Stimulated activated CD8-positive, alpha-beta memory T cell treated with anti-CD3 and anti-CD28 coated beads, Interleukin-12 subunit alpha, Interleukin-12 subunit beta, amount 100 ng/mL, for 1 hour (primary cell): ENCODE data around the gene CTTNBP2NL.
"Not testable (repeated sequence)": the region's sequence is repeated elsewhere in the genome, so short reads cannot be mapped to it uniquely, and the experiment has no call there.

Source experiments
- DNase-seq: peaks from one replicate; pipeline ENCODE4 v3.0.0-alpha.2; 2020; ENCODE audit warnings: low read depth

The CTTNBP2NL gene

DNA sequence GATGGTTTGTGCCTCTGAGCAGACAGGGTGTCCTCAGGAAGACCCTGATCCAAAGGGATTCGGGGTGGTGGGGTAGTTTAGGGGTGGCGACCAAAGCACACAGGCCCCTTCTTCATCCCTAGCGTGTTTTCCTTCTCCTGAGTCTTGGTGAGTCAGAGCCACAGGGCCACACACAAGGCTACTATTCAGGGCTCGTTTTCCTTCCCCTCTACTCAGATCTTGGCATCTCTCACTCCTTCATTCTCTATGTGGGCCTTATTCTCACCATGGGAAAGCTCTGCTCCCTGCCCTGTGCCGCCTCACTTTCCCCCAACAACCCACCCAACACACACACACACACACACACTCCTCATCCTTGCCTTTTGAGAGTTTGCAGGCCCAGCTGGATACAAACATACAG is 69.1 kb downstream of the CTTNBP2NL start:
- no peak for DNase-seq

GRCh38 chr1:112466078-112466660 is 70.2 kb downstream of the CTTNBP2NL start:
- peak; percentile 75 for DNase-seq

- DNase-seq: not testable (repeated sequence)
Observed at GRCh38 chr1:112470324-112470723, 74.3 kb downstream of the CTTNBP2NL start.

DNA sequence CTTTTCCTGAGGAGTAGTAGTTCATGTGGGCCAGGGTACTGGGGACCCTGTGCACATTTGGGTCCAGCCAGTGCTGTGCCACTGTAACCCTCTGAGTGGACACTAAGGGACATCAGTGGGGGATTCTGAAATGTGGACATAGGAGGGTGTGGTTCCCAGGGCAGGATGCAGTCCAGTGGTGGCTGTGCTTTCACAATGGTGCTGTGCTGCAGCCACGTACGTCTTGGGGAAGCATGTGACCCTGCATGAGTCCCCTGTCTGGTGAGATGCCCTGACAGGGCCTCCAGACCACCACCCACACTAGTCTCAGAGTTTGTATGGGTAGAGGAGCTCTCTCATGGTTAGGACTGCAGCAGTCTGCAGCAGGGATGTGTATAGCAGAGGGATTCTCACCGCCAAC is 75.0 kb downstream of the CTTNBP2NL start:
- no peak for DNase-seq

GRCh38 chr1:112472142-112472541 is 76.1 kb downstream of the CTTNBP2NL start:
- no peak for DNase-seq

DNA sequence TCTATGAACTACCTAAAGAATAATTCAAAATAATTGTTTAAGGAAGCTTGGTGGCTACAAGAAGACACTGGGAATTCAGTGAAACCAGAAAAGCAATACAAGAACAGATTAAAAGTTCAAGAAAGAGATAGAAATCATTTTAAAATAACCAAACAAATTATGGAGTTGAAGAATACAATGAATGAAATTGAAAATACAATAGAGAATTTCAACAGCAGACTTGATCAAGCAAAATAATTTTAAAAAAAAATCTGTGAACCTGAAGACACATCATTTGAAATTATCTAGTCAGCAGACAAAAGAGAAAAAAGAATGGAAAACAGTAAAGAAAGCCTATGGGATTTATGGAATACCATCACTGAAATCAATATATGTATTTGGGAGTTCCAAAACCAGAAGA is 81.5 kb downstream of the CTTNBP2NL start:
- DNase-seq: no peak

DNA sequence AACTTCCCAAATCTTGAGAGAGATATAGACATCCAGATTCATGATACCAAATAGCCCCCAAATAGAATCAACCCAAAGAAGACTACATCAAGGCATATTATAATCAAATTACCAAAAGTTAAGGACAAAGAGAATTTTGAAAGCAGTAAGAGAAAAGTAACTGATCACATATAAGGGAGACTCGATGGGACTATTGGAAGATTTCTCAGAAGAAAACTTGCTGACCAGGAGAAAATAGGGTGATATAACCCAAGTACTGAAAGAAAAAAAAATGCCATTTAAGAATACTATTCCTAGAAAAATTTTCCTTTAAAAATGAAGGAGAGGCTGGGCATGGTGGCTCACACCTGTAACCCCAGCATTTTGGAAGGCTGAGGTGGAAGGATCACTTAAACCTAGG is 82.3 kb downstream of the CTTNBP2NL start:
- no peak for DNase-seq

DNA sequence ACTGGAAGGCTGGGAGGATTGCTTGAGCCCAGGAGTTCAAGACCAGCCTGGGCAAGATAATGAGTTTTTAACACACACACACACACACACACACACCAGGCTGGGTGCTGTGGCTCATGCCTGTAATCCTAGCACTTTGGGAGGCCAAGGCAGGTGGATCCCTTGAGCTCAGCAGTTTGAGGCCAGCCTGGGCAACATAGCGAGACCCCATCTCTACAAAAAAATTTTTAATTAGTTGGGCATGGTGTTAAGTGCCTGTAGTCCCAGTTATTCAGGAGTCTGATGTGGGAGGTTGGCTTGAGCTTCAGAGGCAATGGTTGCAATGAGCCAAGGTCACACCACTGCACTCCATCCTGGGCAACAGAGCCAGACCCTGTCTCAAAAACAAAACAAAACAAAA is 90.0 kb downstream of the CTTNBP2NL start:
- not testable (repeated sequence) for DNase-seq

DNA sequence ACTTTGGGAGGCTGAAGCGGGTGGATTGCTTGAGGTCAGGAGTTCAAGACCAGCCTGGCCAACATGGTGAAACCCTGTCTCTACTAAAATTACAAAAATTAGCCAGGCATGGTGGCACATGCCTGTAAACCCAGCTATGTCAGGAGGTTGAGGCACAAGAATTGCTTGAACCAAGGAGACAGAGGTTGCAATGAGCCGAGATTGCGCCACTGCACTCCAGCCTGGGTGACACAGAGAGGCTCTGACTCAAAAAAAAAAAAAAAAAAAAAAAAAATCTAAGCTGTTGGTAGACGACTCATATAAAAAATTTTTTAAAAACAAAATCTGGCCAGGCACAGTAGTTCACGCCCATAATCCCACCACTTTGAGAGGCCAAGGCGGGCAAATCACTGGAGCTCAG is 91.7 kb downstream of the CTTNBP2NL start:
- DNase-seq: not testable (repeated sequence)

DNA sequence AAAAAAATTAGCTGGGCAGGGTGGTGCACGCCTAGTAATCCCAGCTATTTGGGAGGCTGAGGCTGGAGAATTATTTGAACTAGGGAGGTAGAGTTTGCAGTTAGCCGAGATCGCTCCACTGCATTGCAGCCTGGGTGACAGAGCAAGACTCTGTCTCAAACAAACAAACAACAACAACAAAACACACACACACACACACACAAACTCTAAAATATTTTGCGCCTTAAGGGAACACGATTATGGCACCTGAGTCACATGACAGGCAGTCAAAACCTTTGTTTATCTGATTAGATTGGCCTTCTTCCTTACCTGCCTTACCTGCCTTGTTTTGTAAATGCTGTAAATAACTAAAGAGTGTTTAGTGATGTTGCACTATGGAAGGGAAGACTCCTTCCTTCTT is 92.1 kb downstream of the CTTNBP2NL start:
- no peak for DNase-seq

DNA sequence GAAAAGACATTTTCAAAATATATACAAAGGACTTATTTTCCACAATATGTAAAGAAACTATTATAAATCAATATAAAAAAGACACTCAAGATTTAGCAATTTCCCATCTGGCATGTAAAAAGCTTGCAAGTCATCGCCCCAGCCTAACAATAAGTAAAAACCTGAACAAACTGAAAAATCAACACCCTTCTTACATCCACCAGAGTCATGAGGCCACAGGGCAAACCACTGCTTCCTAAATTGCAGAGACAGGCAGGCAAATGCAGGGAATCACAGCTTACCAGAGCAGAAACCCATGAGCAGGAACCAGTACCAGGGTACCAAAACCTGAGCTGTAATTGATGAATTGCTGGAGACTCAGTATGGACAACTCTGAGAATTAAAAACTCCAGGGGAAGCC is 96.1 kb downstream of the CTTNBP2NL start:
- no peak for DNase-seq

GRCh38 chr1:112493351-112493750 is 97.3 kb downstream of the CTTNBP2NL start:
- DNase-seq: no peak

- DNase-seq: no peak
Observed at GRCh38 chr1:112496290-112496689, 100.3 kb downstream of the CTTNBP2NL start.

- DNase-seq: peak; percentile 31
Observed at GRCh38 chr1:112501810-112502641, 106.0 kb downstream of the CTTNBP2NL start.

DNA sequence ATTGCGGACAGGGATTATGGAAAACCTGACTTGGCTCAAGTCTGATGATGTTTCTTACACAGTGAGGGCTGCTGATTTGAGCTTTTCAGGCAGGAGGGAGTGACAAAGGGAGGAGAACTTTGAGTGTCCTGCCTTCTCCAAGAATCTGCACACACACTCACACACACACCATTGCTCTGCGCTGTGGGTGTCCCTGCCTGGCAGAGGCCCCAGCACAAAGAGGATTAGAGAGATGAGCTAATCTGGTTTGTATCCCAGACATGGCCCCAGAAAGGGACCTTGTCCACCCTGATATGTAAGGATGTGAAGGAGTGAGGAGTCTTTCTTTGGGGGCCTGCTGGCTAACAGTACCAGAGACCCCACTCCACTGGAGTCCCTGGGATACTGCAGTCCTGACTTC is 106.8 kb downstream of the CTTNBP2NL start:
- no peak for DNase-seq

DNA sequence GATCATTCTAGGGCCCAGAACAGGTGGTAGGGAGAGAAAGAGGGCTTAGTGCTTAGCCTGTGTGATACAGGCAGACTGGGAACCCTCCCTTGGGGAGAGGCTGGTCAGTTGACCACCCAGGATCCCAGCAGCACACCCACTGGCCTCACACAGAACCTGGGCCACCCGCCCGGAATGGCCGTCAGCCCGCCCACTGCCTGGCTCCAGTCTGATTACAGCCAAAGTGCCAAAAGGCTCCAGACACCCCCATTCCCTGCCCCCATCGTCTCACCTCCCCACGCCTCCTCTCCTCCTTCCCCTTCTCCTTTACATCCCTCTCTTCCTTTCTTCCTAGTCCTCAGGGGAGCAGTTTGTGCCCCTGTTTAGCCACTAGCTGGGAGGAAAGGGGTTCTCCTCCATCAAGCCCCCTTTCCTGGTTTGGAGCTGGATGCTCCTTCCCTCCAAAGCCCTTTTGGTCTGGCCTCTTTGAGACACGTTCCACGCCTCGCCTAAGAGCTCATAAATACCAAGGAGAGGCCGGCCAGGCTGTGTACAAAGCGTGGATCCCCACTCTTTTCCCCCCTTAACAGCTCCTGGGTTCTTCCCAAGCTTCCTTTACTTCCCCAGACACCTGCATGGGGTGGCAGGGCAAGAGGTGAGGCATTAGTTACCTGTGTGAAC is 108.1 kb downstream of the CTTNBP2NL start:
- no peak for DNase-seq

- no peak for DNase-seq
Observed at GRCh38 chr1:112504661-112505399, 108.8 kb downstream of the CTTNBP2NL start.

DNA sequence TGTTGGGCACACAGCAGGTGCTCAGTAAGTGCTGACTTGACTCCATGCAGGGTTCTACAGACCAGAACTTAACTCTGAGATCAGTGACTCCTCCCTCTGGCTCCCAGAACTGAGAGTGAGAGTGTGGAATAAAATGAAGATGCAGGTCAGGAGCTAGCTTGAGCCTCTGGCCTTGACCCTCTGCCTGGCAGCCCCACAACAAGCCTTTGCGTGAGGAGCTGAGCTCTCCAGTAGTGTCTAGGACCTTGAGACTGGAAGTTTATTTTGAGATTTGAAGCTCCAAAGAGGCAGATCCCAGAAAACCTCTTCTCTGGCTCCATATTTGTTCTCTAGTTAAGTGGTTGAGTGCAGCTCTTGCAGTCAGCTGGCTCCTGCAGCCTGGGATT is 109.4 kb downstream of the CTTNBP2NL start:
- DNase-seq: no peak

GRCh38 chr1:112505878-112506277 is 109.9 kb downstream of the CTTNBP2NL start:
- no peak for DNase-seq

DNA sequence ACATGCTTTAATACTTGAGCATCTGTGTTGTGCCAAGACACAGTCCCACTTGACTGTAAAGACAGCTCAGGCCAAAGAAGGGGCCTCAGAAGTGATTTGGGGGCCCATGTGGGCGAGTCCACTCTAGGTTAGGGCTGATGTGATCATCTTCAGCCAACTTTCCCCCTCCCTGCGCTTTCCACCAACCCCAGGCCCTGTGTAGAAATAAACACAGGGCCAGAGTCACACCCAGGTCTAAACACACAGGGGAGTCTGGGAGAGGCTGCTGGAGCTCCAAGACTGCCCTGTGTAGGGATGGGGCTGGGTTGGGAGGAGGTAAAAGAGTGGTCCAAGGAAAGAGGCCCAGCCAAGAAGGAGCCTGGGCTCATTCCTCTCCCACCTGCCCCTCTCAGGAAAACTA is 110.3 kb downstream of the CTTNBP2NL start:
- no peak for DNase-seq

DNA sequence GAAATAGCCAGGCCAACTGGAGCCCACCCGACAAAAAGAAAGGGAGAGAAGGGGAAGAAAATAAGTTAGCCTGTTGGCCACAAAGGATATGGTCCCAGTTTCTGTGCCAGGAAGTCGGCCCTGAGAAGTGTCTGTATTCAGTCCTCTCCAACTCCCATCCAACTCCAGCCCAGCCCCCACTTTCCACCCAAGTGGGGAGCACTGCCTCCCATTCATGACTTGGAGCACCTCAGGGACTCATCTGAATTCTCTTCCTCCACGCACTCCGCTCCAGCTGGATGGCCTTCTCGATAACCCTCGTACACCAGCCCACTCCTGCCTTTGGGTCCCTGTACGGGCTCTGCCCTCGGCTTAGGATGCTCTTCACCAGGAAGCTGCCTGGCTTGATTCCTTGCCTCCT is 110.7 kb downstream of the CTTNBP2NL start:
- no peak for DNase-seq

GRCh38 chr1:112507336-112507735 is 111.3 kb downstream of the CTTNBP2NL start:
- no peak for DNase-seq

DNA sequence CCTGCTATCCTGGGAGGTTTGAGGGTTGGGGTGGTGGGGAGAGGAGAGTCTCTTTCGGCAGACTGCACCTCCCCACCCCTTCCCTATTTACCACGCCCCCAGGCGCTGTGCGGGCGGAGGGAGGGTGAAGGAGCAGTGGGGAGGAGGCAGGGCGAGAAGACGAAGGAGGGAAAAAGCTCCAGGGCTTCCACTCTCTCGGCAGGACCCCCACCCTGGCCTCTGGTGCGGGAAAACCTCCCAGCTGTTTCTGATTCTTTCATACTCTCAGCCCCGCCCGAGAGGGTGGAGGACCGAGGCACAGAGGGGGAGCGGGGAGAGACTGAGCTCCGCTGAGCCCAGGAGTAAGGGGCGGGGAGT is 111.9 kb downstream of the CTTNBP2NL start:
- no peak for DNase-seq
